ENCODE measurements around the gene KLKB1.

- TF ChIP-seq REST (IDR thresholded peaks at IDR 0.05; ENCODE audit: insufficient read depth in 1 of 2, low read depth in 2 of 2, low read length in 2 of 2) (no peak), TAF1 (IDR thresholded peaks at IDR 0.05; ENCODE audit: borderline replicate concordance, insufficient read depth, low read length) (no peak), SIN3A (IDR thresholded peaks at IDR 0.05; ENCODE audit: borderline replicate concordance, insufficient read depth, low read length) (no peak), POLR2AphosphoS5 (IDR thresholded peaks at IDR 0.05; ENCODE audit: low read depth, low read length) (no peak), FOXP2 (optimal IDR thresholded peaks at IDR 0.05; ENCODE audit: borderline replicate concordance, extremely low read depth, extremely low read length, insufficient read depth) (no peak)
These were observed 59.3 kb downstream of the KLKB1 start for GRCh38 chr4:186286581-186286980.

All from PFSK-1 (cell line).